B cell (primary cell): ENCODE measurements around the gene TGFBRAP1.

Experiments
- EZH2 ChIP-seq: IDR thresholded peaks from 2 replicates; pipeline ENCODE4 v1.6.1; 2012; ENCODE audit warnings: borderline replicate concordance, low read depth, mild to moderate bottlenecking, moderate library complexity, low read length; ENCODE audit not compliant: insufficient read depth, poor library complexity, severe bottlenecking
- TF ChIP-seq, protein P1 (sequence below): fragments of 200-600 bp; IDR thresholded peaks from one replicate; pipeline ENCODE4 v1.8.0; 2022; ENCODE audit warnings: antibody characterized with exemption, mild to moderate bottlenecking

DNA sequence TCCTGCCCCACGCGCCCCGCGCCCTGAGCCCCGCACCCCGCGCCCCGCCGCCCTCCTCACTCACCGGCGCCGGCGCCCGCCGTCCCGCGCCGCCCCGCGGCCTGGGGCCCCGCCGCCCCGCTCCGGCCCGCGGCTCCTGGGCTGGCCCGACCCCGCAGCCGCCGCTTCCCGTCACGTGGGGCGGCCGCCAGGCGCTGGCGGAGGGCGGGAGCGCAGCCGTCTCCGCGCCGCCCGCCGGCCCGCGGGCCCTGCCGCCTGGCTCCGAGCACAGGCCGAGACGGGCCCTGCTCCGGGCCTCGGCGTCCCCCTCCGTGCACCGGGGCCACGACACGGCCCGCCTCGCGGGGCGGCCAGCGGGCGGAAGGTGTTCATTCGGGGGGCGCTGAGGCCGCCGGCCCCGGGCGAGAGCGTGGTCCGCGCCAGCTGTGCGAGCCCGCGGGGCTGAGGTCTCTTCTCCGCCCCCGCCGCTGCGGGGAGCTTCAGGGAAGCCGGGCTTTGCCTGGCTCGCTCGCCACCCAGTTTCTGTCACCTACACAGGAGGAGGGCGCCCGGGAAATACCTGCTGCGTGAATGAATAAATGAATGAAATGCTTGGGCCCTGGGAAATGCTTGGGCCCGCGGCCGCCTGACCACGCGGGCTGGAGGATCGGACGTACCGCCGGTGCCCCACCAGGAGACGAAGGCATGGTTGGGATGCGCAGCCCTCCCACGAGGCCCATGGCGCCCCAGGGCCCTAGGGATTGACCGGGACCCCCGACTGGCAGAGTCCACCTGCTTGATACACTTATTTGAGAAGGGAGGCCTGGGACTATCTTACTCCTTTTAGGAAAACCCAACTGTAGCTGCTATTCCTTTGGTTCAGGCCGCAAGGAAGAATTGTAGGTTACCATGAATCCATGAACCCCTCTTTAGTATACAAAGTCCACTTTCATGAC lies at the start of gene TGFBRAP1:
- TF ChIP-seq, protein P1, sequence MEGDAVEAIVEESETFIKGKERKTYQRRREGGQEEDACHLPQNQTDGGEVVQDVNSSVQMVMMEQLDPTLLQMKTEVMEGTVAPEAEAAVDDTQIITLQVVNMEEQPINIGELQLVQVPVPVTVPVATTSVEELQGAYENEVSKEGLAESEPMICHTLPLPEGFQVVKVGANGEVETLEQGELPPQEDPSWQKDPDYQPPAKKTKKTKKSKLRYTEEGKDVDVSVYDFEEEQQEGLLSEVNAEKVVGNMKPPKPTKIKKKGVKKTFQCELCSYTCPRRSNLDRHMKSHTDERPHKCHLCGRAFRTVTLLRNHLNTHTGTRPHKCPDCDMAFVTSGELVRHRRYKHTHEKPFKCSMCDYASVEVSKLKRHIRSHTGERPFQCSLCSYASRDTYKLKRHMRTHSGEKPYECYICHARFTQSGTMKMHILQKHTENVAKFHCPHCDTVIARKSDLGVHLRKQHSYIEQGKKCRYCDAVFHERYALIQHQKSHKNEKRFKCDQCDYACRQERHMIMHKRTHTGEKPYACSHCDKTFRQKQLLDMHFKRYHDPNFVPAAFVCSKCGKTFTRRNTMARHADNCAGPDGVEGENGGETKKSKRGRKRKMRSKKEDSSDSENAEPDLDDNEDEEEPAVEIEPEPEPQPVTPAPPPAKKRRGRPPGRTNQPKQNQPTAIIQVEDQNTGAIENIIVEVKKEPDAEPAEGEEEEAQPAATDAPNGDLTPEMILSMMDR, result no peak
- TF ChIP-seq EZH2, result no peak
